ENCODE results near the gene KIAA0513.

DNA sequence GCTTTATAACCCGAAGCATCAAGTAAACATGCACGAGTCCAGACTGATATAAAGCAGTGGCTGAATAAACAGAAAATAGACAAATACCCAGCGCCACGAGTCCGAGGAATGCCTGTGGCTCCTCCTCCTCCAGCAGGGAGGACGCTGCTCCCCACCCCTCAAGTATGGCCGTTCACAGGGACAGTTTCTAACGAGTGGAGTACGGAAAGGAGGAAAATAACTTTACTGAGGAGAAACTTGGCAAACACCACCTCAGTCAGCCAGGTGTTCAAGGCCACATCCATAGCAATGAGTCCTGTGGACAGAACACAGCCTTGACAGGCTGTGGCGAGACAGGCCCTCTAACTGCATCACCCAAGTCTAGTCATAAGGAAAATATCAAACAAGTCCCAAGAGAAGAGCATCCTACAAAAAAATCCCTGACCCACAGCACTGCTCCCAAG lies 25.5 kb upstream of the KIAA0513 start:
- TF ChIP-seq, protein P1, sequence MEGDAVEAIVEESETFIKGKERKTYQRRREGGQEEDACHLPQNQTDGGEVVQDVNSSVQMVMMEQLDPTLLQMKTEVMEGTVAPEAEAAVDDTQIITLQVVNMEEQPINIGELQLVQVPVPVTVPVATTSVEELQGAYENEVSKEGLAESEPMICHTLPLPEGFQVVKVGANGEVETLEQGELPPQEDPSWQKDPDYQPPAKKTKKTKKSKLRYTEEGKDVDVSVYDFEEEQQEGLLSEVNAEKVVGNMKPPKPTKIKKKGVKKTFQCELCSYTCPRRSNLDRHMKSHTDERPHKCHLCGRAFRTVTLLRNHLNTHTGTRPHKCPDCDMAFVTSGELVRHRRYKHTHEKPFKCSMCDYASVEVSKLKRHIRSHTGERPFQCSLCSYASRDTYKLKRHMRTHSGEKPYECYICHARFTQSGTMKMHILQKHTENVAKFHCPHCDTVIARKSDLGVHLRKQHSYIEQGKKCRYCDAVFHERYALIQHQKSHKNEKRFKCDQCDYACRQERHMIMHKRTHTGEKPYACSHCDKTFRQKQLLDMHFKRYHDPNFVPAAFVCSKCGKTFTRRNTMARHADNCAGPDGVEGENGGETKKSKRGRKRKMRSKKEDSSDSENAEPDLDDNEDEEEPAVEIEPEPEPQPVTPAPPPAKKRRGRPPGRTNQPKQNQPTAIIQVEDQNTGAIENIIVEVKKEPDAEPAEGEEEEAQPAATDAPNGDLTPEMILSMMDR (conservative IDR thresholded peaks at IDR 0.05 in 1 of 2, IDR thresholded peaks at IDR 0.05 in 1 of 2; ENCODE audit: extremely low read depth in 1 of 2, insufficient read depth in 1 of 2, low read depth in 1 of 2, low read length in 2 of 2), result no peak
- TF ChIP-seq EZH2 (IDR thresholded peaks at IDR 0.05; ENCODE audit: borderline replicate concordance, low read length), result no peak

Data from mammary epithelial cell (primary cell).